ENCODE results near the gene MRPS6. TPM values are rescaled to one million over a fixed set of nuclear protein-coding genes. Genes with fewer than 3 reads are reported as not detected.

Gene MRPS6
- total RNA-seq, 4 donors from 2014 or later: 19.5 to 44.0 (median 40.9) TPM

- Histone ChIP-seq H3K36me3 (peaks cover 0 to 16% (median 9%) of the 10 kb centered on the region in 4 donors), H3K4me1 (peaks cover 15 to 55% (median 44%) of the 10 kb centered on the region in 4 donors), H3K9me3 (no peaks in the 10 kb centered on the region), H3K27me3 (no peaks in the 10 kb centered on the region), H3K27ac (replicated peaks in 1 of 4) (no peak overlapping the region), H3K4me3 (no peak overlapping the region)
- intact Hi-C loops (cut with DNase I): no loop called here
- no peak for DNase-seq (ENCODE audit: extremely low spot score)
- 91% methylated on average over 8 of the region's 8 CpGs for WGBS
- TF ChIP-seq POLR2A (IDR thresholded peaks at IDR 0.05; ENCODE audit: low read depth) (no peak), POLR2AphosphoS5 (IDR thresholded peaks at IDR 0.05) (no peak), EP300 (IDR thresholded peaks at IDR 0.05) (no peak), CTCF (IDR thresholded peaks at IDR 0.05) (no peak)
Measured at GRCh38 chr21:34123609-34124008, 50.2 kb downstream of the MRPS6 start.

- Histone ChIP-seq H3K36me3 (peaks cover 0 to 16% (median 9%) of the 10 kb centered on the region in 4 donors), H3K9me3 (no peaks in the 10 kb centered on the region), H3K27me3 (no peaks in the 10 kb centered on the region), H3K4me3 (no peak overlapping the region), H3K4me1 (peaks cover 42 to 81% (median 71%) of the 10 kb centered on the region in 4 donors), H3K27ac (replicated peaks in 1 of 4) (peak overlapping the region; percentile 20 to 47 (median 24))
- intact Hi-C loops (cut with DNase I): loop anchor here (5.0 kb wide), 3 partner anchors 76 to 221 kb away; no protein-coding TSS in a partner anchor
- no peak for TF ChIP-seq POLR2AphosphoS5 (IDR thresholded peaks at IDR 0.05)
- TF ChIP-seq CTCF (IDR thresholded peaks at IDR 0.05): no peak
- no peak for TF ChIP-seq POLR2A (IDR thresholded peaks at IDR 0.05; ENCODE audit: low read depth)
- no peak for TF ChIP-seq EP300 (IDR thresholded peaks at IDR 0.05)
- 81% methylated on average over 8 of the region's 10 CpGs for WGBS
- no peak for DNase-seq (ENCODE audit: extremely low spot score)
Measured at GRCh38 chr21:34126269-34126668, 52.9 kb downstream of the MRPS6 start.

GRCh38 chr21:34126691-34127090 is 53.3 kb downstream of the MRPS6 start:
- intact Hi-C loops (cut with DNase I): loop anchor here (5.0 kb wide), 3 partner anchors 76 to 221 kb away; no protein-coding TSS in a partner anchor
- Histone ChIP-seq H3K9me3 (no peaks in the 10 kb centered on the region), H3K36me3 (peaks cover 0 to 16% (median 9%) of the 10 kb centered on the region in 4 donors), H3K4me1 (peaks cover 43 to 81% (median 75%) of the 10 kb centered on the region in 4 donors), H3K27me3 (no peaks in the 10 kb centered on the region), H3K4me3 (no peak overlapping the region), H3K27ac (replicated peaks in 1 of 4) (peak overlapping the region; percentile 4 to 47 (median 22))
- no peak for TF ChIP-seq CTCF (IDR thresholded peaks at IDR 0.05)
- TF ChIP-seq EP300 (IDR thresholded peaks at IDR 0.05): no peak
- no peak for TF ChIP-seq POLR2AphosphoS5 (IDR thresholded peaks at IDR 0.05)
- TF ChIP-seq POLR2A (IDR thresholded peaks at IDR 0.05; ENCODE audit: low read depth): no peak
- 58% methylated on average over 5 of the region's 5 CpGs for WGBS
- no peak for DNase-seq (ENCODE audit: extremely low spot score)

GRCh38 chr21:34128124-34128523 is 54.7 kb downstream of the MRPS6 start:
- intact Hi-C loops (cut with DNase I): loop anchor here (5.0 kb wide), 3 partner anchors 74 to 219 kb away; no protein-coding TSS in a partner anchor
- 85% methylated on average over 6 of the region's 6 CpGs for WGBS
- Histone ChIP-seq H3K4me3 (no peak overlapping the region), H3K9me3 (no peaks in the 10 kb centered on the region), H3K27me3 (no peaks in the 10 kb centered on the region), H3K36me3 (peaks cover 0 to 16% (median 9%) of the 10 kb centered on the region in 4 donors), H3K27ac (replicated peaks in 1 of 4) (peak overlapping the region; percentile 79 to 85 (median 84)), H3K4me1 (peaks cover 56 to 81% (median 77%) of the 10 kb centered on the region in 4 donors)
- TF ChIP-seq POLR2A (IDR thresholded peaks at IDR 0.05; ENCODE audit: low read depth) (no peak), POLR2AphosphoS5 (IDR thresholded peaks at IDR 0.05) (no peak), EP300 (IDR thresholded peaks at IDR 0.05) (no peak)
- no peak for DNase-seq (ENCODE audit: extremely low spot score)

GRCh38 chr21:34128674-34129038 is 55.3 kb downstream of the MRPS6 start:
- no peak for DNase-seq (ENCODE audit: extremely low spot score)
- intact Hi-C loops (cut with DNase I): loop anchor here (1.0 to 5.0 kb wide), 4 partner anchors 55 to 219 kb away; partner anchors contain the start of genes MRPS6 and SLC5A3
- peak overlapping the region; percentile 79 to 85 (median 84) for H3K27ac ChIP-seq (replicated peaks in 1 of 4)
- peaks cover 0 to 16% (median 9%) of the 10 kb centered on the region in 4 donors for H3K36me3 ChIP-seq
- H3K9me3 ChIP-seq: no peaks in the 10 kb centered on the region
- no peak for TF ChIP-seq EP300 (IDR thresholded peaks at IDR 0.05)
- H3K4me3 ChIP-seq: no peak overlapping the region
- 14% methylated on average over 3 of the region's 3 CpGs for WGBS
- peaks cover 61 to 81% (median 78%) of the 10 kb centered on the region in 4 donors for H3K4me1 ChIP-seq
- no peaks in the 10 kb centered on the region for H3K27me3 ChIP-seq

Measured in esophagus muscularis mucosa (tissue), 4 donors.